IMR-90 (cell line): ENCODE results near the gene DEAF1. TPM values are rescaled to one million over a fixed set of nuclear protein-coding genes. Genes with fewer than 3 reads are reported as not detected.

ENCODE experiments used
- ATAC-seq: fragments of 200-7000 bp; cut with Tn5 transposase; 2 replicates; pipeline ENCODE4 v1.9.1; 2020; ENCODE audit warnings: low read depth, mild to moderate bottlenecking, moderate library complexity
- BruUV-seq: library from RNA; stranded (reverse); fragments of 400-500 nt; replicated peaks from 2 replicates; lab custom pipeline; 2021; lab: Mats Ljungman, UMichigan
- CTCF ChIA-PET: fragments of 300-600 bp; formaldehyde crosslinking; extraction: SDS; loops from one replicate; lab custom pipeline; 2021; ENCODE audit warnings: antibody characterized with exemption; lab: Yijun Ruan, JAX
- POLR2A ChIA-PET: fragments of 300-600 bp; sonication (Branson Sonifier 250); formaldehyde crosslinking; loops from one replicate; lab custom pipeline; 2022; ENCODE audit warnings: antibody characterized with exemption; ENCODE audit not compliant: unreplicated experiment; lab: Charles Lee
- DNase-seq: peaks from one replicate; pipeline ENCODE4 v3.0.0; 2013
- H2AFZ ChIP-seq: replicated peaks from 2 replicates; pipeline ENCODE3; 2013; ENCODE audit warnings: low read length, mild to moderate bottlenecking; ENCODE audit not compliant: poor library complexity
- H2AK5ac ChIP-seq: 2 replicates; pipeline ENCODE4 v1.6.1; 2013; ENCODE audit warnings: low read depth, low read length, inconsistent platforms
- H2AK9ac ChIP-seq: replicated peaks from 2 replicates; pipeline ENCODE3; 2013; ENCODE audit warnings: mild to moderate bottlenecking, low read depth, low read length, moderate library complexity; ENCODE audit not compliant: poor library complexity
- H2BK120ac ChIP-seq: 2 replicates; pipeline ENCODE4 v1.6.1; 2013; ENCODE audit warnings: low read depth, low read length, inconsistent platforms
- H2BK15ac ChIP-seq: 3 replicates; pipeline ENCODE4 v1.6.1; 2013; ENCODE audit warnings: low read depth, low read length, inconsistent platforms
- H2BK20ac ChIP-seq: 2 replicates; pipeline ENCODE4 v1.6.1; 2013; ENCODE audit warnings: low read depth, mild to moderate bottlenecking, inconsistent platforms, low read length, moderate library complexity
- H2BK5ac ChIP-seq: 2 replicates; pipeline ENCODE4 v1.6.1; 2013; ENCODE audit warnings: mild to moderate bottlenecking, low read depth, low read length, inconsistent platforms; ENCODE audit not compliant: poor library complexity, severe bottlenecking
- H3K14ac ChIP-seq: replicated peaks from 2 replicates; pipeline ENCODE4 v1.6.1; 2013; ENCODE audit warnings: low read depth, low read length, inconsistent platforms
- H3K18ac ChIP-seq: 2 replicates; pipeline ENCODE4 v1.6.1; 2013; ENCODE audit warnings: low read depth, low read length, control low read depth
- H3K23ac ChIP-seq: 2 replicates; pipeline ENCODE4 v1.6.1; 2013; ENCODE audit warnings: low read depth, low read length, inconsistent platforms
- H3K27ac ChIP-seq: 2 replicates; pipeline ENCODE4 v1.5.1; 2013; ENCODE audit warnings: mild to moderate bottlenecking, control low read depth, low read length; ENCODE audit not compliant: insufficient read depth
- H3K27me3 ChIP-seq: 2 replicates; pipeline ENCODE4 v1.6.1; 2013; ENCODE audit warnings: low read length; ENCODE audit not compliant: control insufficient read depth, insufficient read depth
- H3K36me3 ChIP-seq: 2 replicates; pipeline ENCODE4 v1.6.1; 2013; ENCODE audit warnings: low read length, mixed read lengths; ENCODE audit not compliant: control insufficient read depth, insufficient read depth
- H3K4ac ChIP-seq: 2 replicates; pipeline ENCODE4 v1.6.1; 2013; ENCODE audit warnings: low read depth, low read length, inconsistent platforms
- H3K4me1 ChIP-seq: 2 replicates; pipeline ENCODE4 v1.6.1; 2013; ENCODE audit warnings: low read length, mixed read lengths; ENCODE audit not compliant: control insufficient read depth, insufficient read depth
- H3K4me2 ChIP-seq: 2 replicates; pipeline ENCODE4 v1.6.1; 2013; ENCODE audit warnings: low read depth, mild to moderate bottlenecking, control low read depth, low read length, moderate library complexity
- H3K4me3 ChIP-seq: 2 replicates; pipeline ENCODE4 v1.5.1; 2013; ENCODE audit warnings: low read depth, mild to moderate bottlenecking, control low read depth, low read length, moderate library complexity; ENCODE audit not compliant: insufficient read depth
- H3K56ac ChIP-seq: 2 replicates; pipeline ENCODE4 v1.6.1; 2013; ENCODE audit warnings: low read length, inconsistent platforms; ENCODE audit not compliant: insufficient read depth; ENCODE audit errors: extremely low read depth
- H3K79me1 ChIP-seq, 2 experiments: 2 replicates each; pipeline ENCODE4 v1.6.1; 2013; ENCODE audit warnings: low read length in 2 of 2, inconsistent platforms in 1 of 2, low read depth in 1 of 2
- H3K9ac ChIP-seq: 2 replicates; pipeline ENCODE4 v1.6.1; 2013; ENCODE audit warnings: low read depth, low read length, control low read depth
- H3K9me1 ChIP-seq: 2 replicates; pipeline ENCODE4 v1.6.1; 2013; ENCODE audit warnings: low read length, inconsistent platforms; ENCODE audit not compliant: insufficient read depth
- H3K9me3 ChIP-seq: 2 replicates; pipeline ENCODE4 v1.6.1; 2013; ENCODE audit warnings: low read length; ENCODE audit not compliant: control insufficient read depth, insufficient read depth
- H4K20me1 ChIP-seq: 2 replicates; pipeline ENCODE4 v1.6.1; 2013; ENCODE audit warnings: low read length, inconsistent platforms; ENCODE audit not compliant: insufficient read depth
- H4K5ac ChIP-seq: 2 replicates; pipeline ENCODE4 v1.6.1; 2013; ENCODE audit warnings: mild to moderate bottlenecking, low read depth, low read length, control low read depth
- H4K8ac ChIP-seq, 2 experiments: 2 replicates each; pipeline ENCODE4 v1.6.1; 2013; ENCODE audit warnings: low read depth in 2 of 2, low read length in 2 of 2, control low read depth in 1 of 2, inconsistent platforms in 1 of 2
- H4K91ac ChIP-seq: 2 replicates; pipeline ENCODE4 v1.6.1; 2013; ENCODE audit warnings: low read depth, low read length, inconsistent platforms; ENCODE audit not compliant: insufficient read depth
- ELK1 ChIP-seq: fragments of 150-350 bp; IDR thresholded peaks from 2 replicates; pipeline ENCODE4 v1.6.1; 2016; ENCODE audit warnings: low read depth, mild to moderate bottlenecking, low read length, moderate library complexity, borderline replicate concordance
- FOS ChIP-seq: fragments of 150-350 bp; IDR thresholded peaks from 2 replicates; pipeline ENCODE4 v1.6.1; 2016; ENCODE audit warnings: low read depth, low read length
- MAZ ChIP-seq: IDR thresholded peaks from 2 replicates; pipeline ENCODE4 v1.6.1; 2012; ENCODE audit warnings: low read depth, mild to moderate bottlenecking, low read length, improper control_type of control experiment, moderate library complexity, borderline replicate concordance
- MXI1 ChIP-seq: IDR thresholded peaks from 2 replicates; pipeline ENCODE4 v1.6.1; 2012; ENCODE audit warnings: low read depth, mild to moderate bottlenecking, low read length, moderate library complexity, borderline replicate concordance
- NFE2L2 ChIP-seq: fragments of 150-350 bp; IDR thresholded peaks from 2 replicates; pipeline ENCODE4 v1.6.1; 2016; ENCODE audit warnings: low read depth, mild to moderate bottlenecking, low read length
- RAD21 ChIP-seq: IDR thresholded peaks from 2 replicates; pipeline ENCODE4 v1.6.1; 2012; ENCODE audit warnings: low read length, improper control_type of control experiment
- USF2 ChIP-seq: fragments of 150-350 bp; IDR thresholded peaks from 2 replicates; pipeline ENCODE4 v1.6.1; 2017; ENCODE audit warnings: mild to moderate bottlenecking, antibody characterized with exemption, low read length, low read depth
- WGBS, 2 experiments: methylation state at CpG; one replicate each; pipeline versions ENCODE4 v1.1.5 to v1.1.7; 2013; ENCODE audit warnings: missing lambda C conversion rate in 2 of 2; ENCODE audit not compliant: insufficient read length in 1 of 2; ENCODE audit errors: extremely low coverage in 2 of 2; 5-methylcytosine and 5-hydroxymethylcytosine counted together
- dilution Hi-C: fragments of 300-500 bp; cut with HindIII; formaldehyde crosslinking; loops from one replicate; pipeline ENCODE4 v1.14.3; 2018; ENCODE audit warnings: low sequenced_read_pairs; ENCODE audit not compliant: unreplicated experiment
- in situ Hi-C: fragments of 300-500 bp; cut with MboI; formaldehyde crosslinking; loops from 3 replicates; pipeline ENCODE4 v1.14.3; 2019; ENCODE audit warnings: low sequenced_read_pairs, inconsistent platforms, mixed read lengths
- intact Hi-C: fragments of 100-400 bp; cut with micrococcal nuclease; formaldehyde crosslinking; loops from 2 replicates; pipeline ENCODE4 v1.10.0; 2022
- polyA plus RNA-seq, 3 experiments: library from polyadenylated mRNA; depleted of rRNA; stranded (reverse); fragments of >200 nt; gene quantifications; 2 replicates each; pipeline ENCODE4 v1.2.3, GENCODE V29; 2012; ENCODE audit warnings: low replicate concordance in 1 of 3
- total RNA-seq: library from RNA; depleted of rRNA; stranded (reverse); fragments of >200 nt; gene quantifications from 2 replicates; pipeline ENCODE4 v1.2.3, GENCODE V29; 2012
- TF ChIP-seq, protein P1 (sequence below): conservative IDR thresholded peaks from 2 replicates; pipeline ENCODE4 v1.5.1; 2012; ENCODE audit warnings: mild to moderate bottlenecking, low read depth, low read length, improper control_type of control experiment

The DEAF1 gene
- total and polyA plus RNA-seq, 2 of the 4 experiments (the other 2 are of a cell fraction): 22.9 to 31.6 TPM

DNA sequence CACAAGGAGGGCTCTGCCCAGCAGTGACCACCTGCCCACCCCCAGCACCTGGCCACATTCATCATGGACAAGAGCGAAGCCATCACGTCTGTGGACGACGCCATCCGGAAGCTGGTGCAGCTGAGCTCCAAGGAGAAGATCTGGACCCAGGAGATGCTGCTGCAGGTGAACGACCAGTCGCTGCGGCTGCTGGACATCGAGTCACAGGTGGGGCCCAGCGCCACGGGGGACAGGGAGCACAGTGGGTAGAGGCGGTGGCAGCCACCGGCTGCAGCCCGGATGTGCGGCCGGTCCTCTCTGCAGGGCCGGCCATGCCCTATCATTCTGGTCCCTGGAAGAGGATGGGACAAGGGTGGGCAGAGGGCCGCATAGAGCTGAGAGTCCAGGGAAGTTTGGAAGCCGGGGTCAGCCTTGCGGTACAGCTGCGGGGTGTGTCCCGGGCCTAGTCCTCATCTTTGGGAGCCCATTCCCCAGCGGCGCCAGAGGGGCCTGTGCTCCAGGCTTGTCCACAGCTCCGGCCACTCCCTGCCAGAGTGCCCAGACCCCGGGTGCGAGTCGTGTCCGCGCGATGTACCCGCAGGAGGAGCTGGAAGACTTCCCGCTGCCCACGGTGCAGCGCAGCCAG lies 25.1 kb upstream of the DEAF1 start:
- WGBS, 2 experiments: 68% methylated on average over 29 of the region's 35 CpGs; no CpG with 5 or more reads in 1 of the 2 experiments
- ChIA-PET CTCF (no interaction called here), POLR2A (no interaction called here)
- H2BK120ac ChIP-seq: no peak overlapping the region
- H4K5ac ChIP-seq: no peak overlapping the region
- no TSS peak for BruUV-seq
- H2BK15ac ChIP-seq: no peak overlapping the region
- H3K27ac ChIP-seq: no peak overlapping the region
- no peak overlapping the region for H3K18ac ChIP-seq
- dilution Hi-C loops: no loop called here
- H2AK9ac ChIP-seq: peak overlapping the region; percentile 28
- no peak overlapping the region for H4K8ac ChIP-seq
- H3K36me3 ChIP-seq: no peaks in the 10 kb centered on the region
- in situ Hi-C loops: no loop called here
- H3K9me3 ChIP-seq: no peaks in the 10 kb centered on the region
- H3K4ac ChIP-seq: no peak overlapping the region
- no peaks in the 10 kb centered on the region for H3K9me1 ChIP-seq
- no peak overlapping the region for H3K14ac ChIP-seq
- H3K79me1 ChIP-seq: no peaks in the 10 kb centered on the region
- H3K56ac ChIP-seq: no peak overlapping the region
- no peak overlapping the region for H3K4me3 ChIP-seq
- H4K20me1 ChIP-seq: no peaks in the 10 kb centered on the region
- no peak for ATAC-seq
- no peaks in the 10 kb centered on the region for H3K4me1 ChIP-seq
- intact Hi-C loops: loop anchor here (10.0 kb wide), 1 partner anchor 165 kb away; no protein-coding TSS in a partner anchor
- H2BK5ac ChIP-seq: no peak overlapping the region
- no peak for DNase-seq
- no peak overlapping the region for H2BK20ac ChIP-seq
- H3K9ac ChIP-seq: no peak overlapping the region
- H4K91ac ChIP-seq: no peak overlapping the region
- H3K23ac ChIP-seq: no peak overlapping the region
- H2AFZ ChIP-seq: peak overlapping the region; percentile 79
- no peak overlapping the region for H3K4me2 ChIP-seq
- TF ChIP-seq NFE2L2 (no peak), USF2 (no peak), FOS (no peak), RAD21 (no peak), MXI1 (no peak), MAZ (no peak), ELK1 (no peak)
- TF ChIP-seq, protein P1, sequence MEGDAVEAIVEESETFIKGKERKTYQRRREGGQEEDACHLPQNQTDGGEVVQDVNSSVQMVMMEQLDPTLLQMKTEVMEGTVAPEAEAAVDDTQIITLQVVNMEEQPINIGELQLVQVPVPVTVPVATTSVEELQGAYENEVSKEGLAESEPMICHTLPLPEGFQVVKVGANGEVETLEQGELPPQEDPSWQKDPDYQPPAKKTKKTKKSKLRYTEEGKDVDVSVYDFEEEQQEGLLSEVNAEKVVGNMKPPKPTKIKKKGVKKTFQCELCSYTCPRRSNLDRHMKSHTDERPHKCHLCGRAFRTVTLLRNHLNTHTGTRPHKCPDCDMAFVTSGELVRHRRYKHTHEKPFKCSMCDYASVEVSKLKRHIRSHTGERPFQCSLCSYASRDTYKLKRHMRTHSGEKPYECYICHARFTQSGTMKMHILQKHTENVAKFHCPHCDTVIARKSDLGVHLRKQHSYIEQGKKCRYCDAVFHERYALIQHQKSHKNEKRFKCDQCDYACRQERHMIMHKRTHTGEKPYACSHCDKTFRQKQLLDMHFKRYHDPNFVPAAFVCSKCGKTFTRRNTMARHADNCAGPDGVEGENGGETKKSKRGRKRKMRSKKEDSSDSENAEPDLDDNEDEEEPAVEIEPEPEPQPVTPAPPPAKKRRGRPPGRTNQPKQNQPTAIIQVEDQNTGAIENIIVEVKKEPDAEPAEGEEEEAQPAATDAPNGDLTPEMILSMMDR: no peak
- peaks cover 5% of the 10 kb centered on the region; the same call in 1 of the 2 replicates for H3K27me3 ChIP-seq
- no peak overlapping the region for H2AK5ac ChIP-seq
